ENCODE measurements around the gene CRHR1. TPM values are rescaled to one million over a fixed set of nuclear protein-coding genes. Genes with fewer than 3 reads are reported as not detected.

CRHR1 gene
- total RNA-seq, 1 donor from 2014 or later: not detected

DNA sequence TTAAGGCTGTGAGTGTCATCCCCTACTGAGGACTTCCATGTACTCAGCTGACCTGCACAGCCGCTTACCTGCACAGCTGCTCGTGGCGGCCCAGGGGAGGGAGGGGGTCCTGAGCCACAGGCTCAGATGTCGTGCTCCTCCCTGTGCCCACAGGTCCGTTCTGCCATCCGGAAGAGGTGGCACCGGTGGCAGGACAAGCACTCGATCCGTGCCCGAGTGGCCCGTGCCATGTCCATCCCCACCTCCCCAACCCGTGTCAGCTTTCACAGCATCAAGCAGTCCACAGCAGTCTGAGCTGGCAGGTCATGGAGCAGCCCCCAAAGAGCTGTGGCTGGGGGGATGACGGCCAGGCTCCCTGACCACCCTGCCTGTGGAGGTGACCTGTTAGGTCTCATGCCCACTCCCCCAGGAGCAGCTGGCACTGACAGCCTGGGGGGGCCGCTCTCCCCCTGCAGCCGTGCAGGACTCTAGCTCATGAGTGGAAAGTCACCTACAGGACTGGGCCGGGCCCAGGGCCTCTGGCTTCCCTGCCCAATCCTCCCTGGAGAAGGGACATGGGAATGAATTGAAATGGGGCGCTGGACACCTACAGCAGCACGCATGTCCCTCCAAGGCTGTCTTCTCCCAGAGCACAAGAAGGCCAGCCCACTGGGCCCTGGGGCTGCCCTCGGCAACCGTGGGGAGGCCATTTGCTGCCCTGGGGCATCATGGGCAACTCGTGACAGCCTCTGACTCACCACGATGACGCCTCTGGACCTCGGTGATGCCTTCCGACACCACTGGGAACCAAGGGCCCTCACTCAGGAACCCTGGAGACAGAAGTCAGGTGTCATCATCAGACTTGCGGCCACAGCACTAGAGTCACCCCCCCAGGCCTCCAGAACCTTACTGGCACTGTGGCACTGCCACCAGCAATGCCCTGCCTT lies 50.6 kb downstream of the CRHR1 start:
- Histone ChIP-seq H3K4me3 (ENCODE audit: low read depth, low read length) (no peak overlapping the region), H3K36me3 (ENCODE audit: control insufficient read depth, insufficient read depth, low read length) (no peaks in the 10 kb centered on the region), H3K27me3 (ENCODE audit: control insufficient read depth, insufficient read depth, low read length) (peaks cover 8% of the 10 kb centered on the region)
- TF ChIP-seq, protein P1, sequence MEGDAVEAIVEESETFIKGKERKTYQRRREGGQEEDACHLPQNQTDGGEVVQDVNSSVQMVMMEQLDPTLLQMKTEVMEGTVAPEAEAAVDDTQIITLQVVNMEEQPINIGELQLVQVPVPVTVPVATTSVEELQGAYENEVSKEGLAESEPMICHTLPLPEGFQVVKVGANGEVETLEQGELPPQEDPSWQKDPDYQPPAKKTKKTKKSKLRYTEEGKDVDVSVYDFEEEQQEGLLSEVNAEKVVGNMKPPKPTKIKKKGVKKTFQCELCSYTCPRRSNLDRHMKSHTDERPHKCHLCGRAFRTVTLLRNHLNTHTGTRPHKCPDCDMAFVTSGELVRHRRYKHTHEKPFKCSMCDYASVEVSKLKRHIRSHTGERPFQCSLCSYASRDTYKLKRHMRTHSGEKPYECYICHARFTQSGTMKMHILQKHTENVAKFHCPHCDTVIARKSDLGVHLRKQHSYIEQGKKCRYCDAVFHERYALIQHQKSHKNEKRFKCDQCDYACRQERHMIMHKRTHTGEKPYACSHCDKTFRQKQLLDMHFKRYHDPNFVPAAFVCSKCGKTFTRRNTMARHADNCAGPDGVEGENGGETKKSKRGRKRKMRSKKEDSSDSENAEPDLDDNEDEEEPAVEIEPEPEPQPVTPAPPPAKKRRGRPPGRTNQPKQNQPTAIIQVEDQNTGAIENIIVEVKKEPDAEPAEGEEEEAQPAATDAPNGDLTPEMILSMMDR (IDR thresholded peaks at IDR 0.05; ENCODE audit: insufficient read depth, low read length, severe bottlenecking): no peak
- FAIRE-seq (no peak), DNase-seq (ENCODE audit: low read depth) (no peak)

DNA sequence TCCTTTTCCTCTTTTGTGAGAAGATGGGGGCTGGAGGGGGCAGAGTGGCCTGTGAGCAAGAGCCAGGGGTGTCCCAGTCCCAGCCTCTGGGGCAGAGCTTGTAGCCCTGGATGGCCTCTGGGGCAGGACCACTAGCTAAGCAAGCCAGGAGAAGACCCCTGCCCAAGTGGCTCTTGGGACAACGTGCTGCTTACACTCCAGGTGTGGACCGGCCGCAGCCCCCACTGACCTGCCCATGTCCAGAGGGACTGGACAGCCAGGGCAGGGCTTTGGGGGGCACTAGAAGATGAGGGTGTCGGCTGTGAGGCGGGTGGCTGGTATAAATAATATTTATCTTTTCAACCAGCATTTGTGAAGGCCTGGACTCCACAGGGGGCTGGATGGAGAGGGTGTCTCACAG lies 51.4 kb downstream of the CRHR1 start:
- DNase-seq (ENCODE audit: low read depth) (no peak), FAIRE-seq (no peak)
- TF ChIP-seq, protein P1 (IDR thresholded peaks at IDR 0.05; ENCODE audit: insufficient read depth, low read length, severe bottlenecking): no peak
- Histone ChIP-seq H3K27me3 (ENCODE audit: control insufficient read depth, insufficient read depth, low read length) (peaks cover 8% of the 10 kb centered on the region), H3K4me3 (ENCODE audit: low read depth, low read length) (no peak overlapping the region), H3K36me3 (ENCODE audit: control insufficient read depth, insufficient read depth, low read length) (no peaks in the 10 kb centered on the region)

DNA sequence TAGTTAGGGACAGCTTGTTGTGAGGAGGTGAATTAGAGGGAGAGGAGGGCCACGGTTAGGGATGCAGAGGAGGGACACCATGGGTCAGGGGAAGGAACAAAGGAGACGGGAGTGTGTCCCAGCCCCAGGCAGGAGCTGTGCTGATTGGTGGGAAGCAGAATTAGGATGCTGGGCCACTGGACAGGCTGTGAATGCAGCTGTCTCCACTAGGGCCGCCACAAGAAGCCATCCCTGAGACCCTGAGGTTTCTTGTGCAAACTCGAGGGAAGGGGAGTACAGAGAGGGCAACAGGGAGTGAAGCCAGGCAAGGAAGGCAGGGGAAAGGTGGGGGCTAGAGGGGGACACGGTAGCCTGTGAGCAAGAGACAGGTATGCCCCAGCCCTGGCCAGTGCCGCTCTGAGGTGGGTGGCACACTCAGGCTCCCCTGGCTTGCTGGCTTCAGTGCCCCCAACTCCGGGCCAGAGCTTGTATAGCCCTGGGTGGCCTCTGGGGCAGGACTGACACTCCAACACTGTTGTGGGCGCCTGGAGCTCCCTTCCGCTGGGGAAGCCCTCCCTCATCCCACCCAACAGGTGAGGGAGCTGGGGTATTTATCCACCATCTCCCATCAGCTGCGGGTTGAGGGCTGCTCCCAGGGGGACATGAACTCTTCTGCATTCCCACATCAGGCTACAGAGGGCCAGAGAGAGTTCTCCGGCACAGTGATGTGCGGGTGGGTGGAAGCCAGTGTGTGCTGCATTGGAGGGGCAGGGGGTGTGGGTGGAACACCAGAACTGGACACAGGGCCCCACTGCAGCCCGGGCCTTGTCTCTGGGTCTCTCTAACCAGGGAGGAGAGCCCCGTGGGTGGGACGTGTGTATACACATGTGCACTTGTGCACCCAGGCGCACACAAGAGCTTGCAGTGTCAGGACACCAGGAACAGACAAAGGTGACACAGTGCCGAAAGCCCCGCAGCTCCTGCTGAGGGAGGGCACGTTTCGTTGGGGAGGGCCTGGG lies 52.2 kb downstream of the CRHR1 start:
- Histone ChIP-seq H3K27me3 (ENCODE audit: control insufficient read depth, insufficient read depth, low read length) (peaks cover 8% of the 10 kb centered on the region), H3K4me3 (ENCODE audit: low read depth, low read length) (no peak overlapping the region), H3K36me3 (ENCODE audit: control insufficient read depth, insufficient read depth, low read length) (no peaks in the 10 kb centered on the region)
- TF ChIP-seq, protein P1 (IDR thresholded peaks at IDR 0.05; ENCODE audit: insufficient read depth, low read length, severe bottlenecking): no peak
- FAIRE-seq: no peak
- DNase-seq (ENCODE audit: low read depth): no peak

DNA sequence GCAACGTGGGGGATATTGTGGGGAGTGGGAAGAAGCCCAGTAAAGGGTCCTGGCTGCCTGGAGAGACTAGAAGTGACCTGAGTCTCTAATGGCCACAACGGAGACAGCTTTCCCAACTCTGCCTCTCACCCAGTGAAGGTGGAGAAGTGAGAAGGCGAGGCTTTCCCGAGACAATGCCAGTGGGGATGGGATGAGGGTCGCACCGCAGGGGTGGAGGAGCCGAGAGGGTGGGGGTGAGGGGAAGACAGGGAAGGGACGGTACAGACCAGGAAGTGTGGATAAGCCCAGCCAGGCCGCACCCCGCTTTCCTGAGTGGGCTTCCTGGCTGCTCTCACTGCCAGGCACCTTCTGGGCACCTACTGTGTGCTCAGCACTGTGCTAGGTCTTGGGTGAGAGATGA lies 53.1 kb downstream of the CRHR1 start:
- no peak overlapping the region for H3K4me3 ChIP-seq (ENCODE audit: low read depth, low read length)
- DNase-seq (ENCODE audit: low read depth) (no peak), FAIRE-seq (no peak)
- no peaks in the 10 kb centered on the region for H3K36me3 ChIP-seq (ENCODE audit: control insufficient read depth, insufficient read depth, low read length)
- TF ChIP-seq, protein P1 (IDR thresholded peaks at IDR 0.05; ENCODE audit: insufficient read depth, low read length, severe bottlenecking): no peak
- peaks cover 8% of the 10 kb centered on the region for H3K27me3 ChIP-seq (ENCODE audit: control insufficient read depth, insufficient read depth, low read length)

DNA sequence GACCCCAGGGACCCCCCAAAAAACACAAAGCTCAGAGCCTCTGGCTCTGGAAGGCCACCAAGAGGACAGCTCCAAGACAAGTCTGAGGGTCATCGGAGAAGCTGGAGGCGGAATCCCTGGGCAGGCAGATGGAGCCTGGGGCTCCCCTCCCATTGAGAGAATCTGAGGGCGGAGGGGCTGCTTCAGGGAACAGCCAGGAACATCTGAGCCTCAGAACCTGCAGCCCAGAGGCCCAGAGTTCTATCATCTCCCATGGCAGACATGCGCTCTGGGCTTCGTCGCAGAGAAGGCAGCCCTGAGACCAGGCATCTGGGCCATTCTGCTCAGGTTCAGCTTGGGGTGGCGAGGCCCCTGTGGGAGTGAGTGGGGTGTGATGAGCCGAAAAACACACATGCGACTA lies 53.5 kb downstream of the CRHR1 start:
- FAIRE-seq (no peak), DNase-seq (ENCODE audit: low read depth) (no peak)
- TF ChIP-seq, protein P1 (IDR thresholded peaks at IDR 0.05; ENCODE audit: insufficient read depth, low read length, severe bottlenecking): no peak
- H3K36me3 ChIP-seq (ENCODE audit: control insufficient read depth, insufficient read depth, low read length): no peaks in the 10 kb centered on the region
- peaks cover 8% of the 10 kb centered on the region for H3K27me3 ChIP-seq (ENCODE audit: control insufficient read depth, insufficient read depth, low read length)
- no peak overlapping the region for H3K4me3 ChIP-seq (ENCODE audit: low read depth, low read length)

All from bronchial epithelial cell (primary cell).